IMR-90 (cell line): ENCODE results near the gene DBI. TPM values are rescaled to one million over a fixed set of nuclear protein-coding genes. Genes with fewer than 3 reads are reported as not detected.

Experiments used
- ATAC-seq: fragments of 200-7000 bp; cut with Tn5 transposase; 2 replicates; pipeline ENCODE4 v1.9.1; 2020; ENCODE audit warnings: low read depth, mild to moderate bottlenecking, moderate library complexity
- BruUV-seq: library from RNA; stranded (reverse); fragments of 400-500 nt; replicated peaks from 2 replicates; lab custom pipeline; 2021; lab: Mats Ljungman, UMichigan
- CTCF ChIA-PET: fragments of 300-600 bp; formaldehyde crosslinking; extraction: SDS; loops from one replicate; lab custom pipeline; 2021; ENCODE audit warnings: antibody characterized with exemption; lab: Yijun Ruan, JAX
- POLR2A ChIA-PET: fragments of 300-600 bp; sonication (Branson Sonifier 250); formaldehyde crosslinking; loops from one replicate; lab custom pipeline; 2022; ENCODE audit warnings: antibody characterized with exemption; ENCODE audit not compliant: unreplicated experiment; lab: Charles Lee
- DNase-seq: peaks from one replicate; pipeline ENCODE4 v3.0.0; 2013
- H2AFZ ChIP-seq: replicated peaks from 2 replicates; pipeline ENCODE3; 2013; ENCODE audit warnings: low read length, mild to moderate bottlenecking; ENCODE audit not compliant: poor library complexity
- H2AK5ac ChIP-seq: 2 replicates; pipeline ENCODE4 v1.6.1; 2013; ENCODE audit warnings: low read depth, low read length, inconsistent platforms
- H2AK9ac ChIP-seq: replicated peaks from 2 replicates; pipeline ENCODE3; 2013; ENCODE audit warnings: mild to moderate bottlenecking, low read depth, low read length, moderate library complexity; ENCODE audit not compliant: poor library complexity
- H2BK120ac ChIP-seq: 2 replicates; pipeline ENCODE4 v1.6.1; 2013; ENCODE audit warnings: low read depth, low read length, inconsistent platforms
- H2BK15ac ChIP-seq: 3 replicates; pipeline ENCODE4 v1.6.1; 2013; ENCODE audit warnings: low read depth, low read length, inconsistent platforms
- H2BK20ac ChIP-seq: 2 replicates; pipeline ENCODE4 v1.6.1; 2013; ENCODE audit warnings: low read depth, mild to moderate bottlenecking, inconsistent platforms, low read length, moderate library complexity
- H2BK5ac ChIP-seq: 2 replicates; pipeline ENCODE4 v1.6.1; 2013; ENCODE audit warnings: mild to moderate bottlenecking, low read depth, low read length, inconsistent platforms; ENCODE audit not compliant: poor library complexity, severe bottlenecking
- H3K14ac ChIP-seq: replicated peaks from 2 replicates; pipeline ENCODE4 v1.6.1; 2013; ENCODE audit warnings: low read depth, low read length, inconsistent platforms
- H3K18ac ChIP-seq: 2 replicates; pipeline ENCODE4 v1.6.1; 2013; ENCODE audit warnings: low read depth, low read length, control low read depth
- H3K23ac ChIP-seq: 2 replicates; pipeline ENCODE4 v1.6.1; 2013; ENCODE audit warnings: low read depth, low read length, inconsistent platforms
- H3K27ac ChIP-seq: 2 replicates; pipeline ENCODE4 v1.5.1; 2013; ENCODE audit warnings: mild to moderate bottlenecking, control low read depth, low read length; ENCODE audit not compliant: insufficient read depth
- H3K27me3 ChIP-seq: 2 replicates; pipeline ENCODE4 v1.6.1; 2013; ENCODE audit warnings: low read length; ENCODE audit not compliant: control insufficient read depth, insufficient read depth
- H3K36me3 ChIP-seq: 2 replicates; pipeline ENCODE4 v1.6.1; 2013; ENCODE audit warnings: low read length, mixed read lengths; ENCODE audit not compliant: control insufficient read depth, insufficient read depth
- H3K4ac ChIP-seq: 2 replicates; pipeline ENCODE4 v1.6.1; 2013; ENCODE audit warnings: low read depth, low read length, inconsistent platforms
- H3K4me1 ChIP-seq: 2 replicates; pipeline ENCODE4 v1.6.1; 2013; ENCODE audit warnings: low read length, mixed read lengths; ENCODE audit not compliant: control insufficient read depth, insufficient read depth
- H3K4me2 ChIP-seq: 2 replicates; pipeline ENCODE4 v1.6.1; 2013; ENCODE audit warnings: low read depth, mild to moderate bottlenecking, control low read depth, low read length, moderate library complexity
- H3K4me3 ChIP-seq: 2 replicates; pipeline ENCODE4 v1.5.1; 2013; ENCODE audit warnings: low read depth, mild to moderate bottlenecking, control low read depth, low read length, moderate library complexity; ENCODE audit not compliant: insufficient read depth
- H3K56ac ChIP-seq: 2 replicates; pipeline ENCODE4 v1.6.1; 2013; ENCODE audit warnings: low read length, inconsistent platforms; ENCODE audit not compliant: insufficient read depth; ENCODE audit errors: extremely low read depth
- H3K79me1 ChIP-seq, 2 experiments: 2 replicates each; pipeline ENCODE4 v1.6.1; 2013; ENCODE audit warnings: low read length in 2 of 2, inconsistent platforms in 1 of 2, low read depth in 1 of 2
- H3K9ac ChIP-seq: 2 replicates; pipeline ENCODE4 v1.6.1; 2013; ENCODE audit warnings: low read depth, low read length, control low read depth
- H3K9me1 ChIP-seq: 2 replicates; pipeline ENCODE4 v1.6.1; 2013; ENCODE audit warnings: low read length, inconsistent platforms; ENCODE audit not compliant: insufficient read depth
- H3K9me3 ChIP-seq: 2 replicates; pipeline ENCODE4 v1.6.1; 2013; ENCODE audit warnings: low read length; ENCODE audit not compliant: control insufficient read depth, insufficient read depth
- H4K20me1 ChIP-seq: 2 replicates; pipeline ENCODE4 v1.6.1; 2013; ENCODE audit warnings: low read length, inconsistent platforms; ENCODE audit not compliant: insufficient read depth
- H4K5ac ChIP-seq: 2 replicates; pipeline ENCODE4 v1.6.1; 2013; ENCODE audit warnings: mild to moderate bottlenecking, low read depth, low read length, control low read depth
- H4K8ac ChIP-seq, 2 experiments: 2 replicates each; pipeline ENCODE4 v1.6.1; 2013; ENCODE audit warnings: low read depth in 2 of 2, low read length in 2 of 2, control low read depth in 1 of 2, inconsistent platforms in 1 of 2
- H4K91ac ChIP-seq: 2 replicates; pipeline ENCODE4 v1.6.1; 2013; ENCODE audit warnings: low read depth, low read length, inconsistent platforms; ENCODE audit not compliant: insufficient read depth
- CEBPB ChIP-seq: IDR thresholded peaks from 2 replicates; pipeline ENCODE4 v1.6.1; 2012; ENCODE audit warnings: low read depth, low read length, improper control_type of control experiment
- RFX5 ChIP-seq: IDR thresholded peaks from 2 replicates; pipeline ENCODE4 v1.8.0; 2012; ENCODE audit warnings: low read depth, mild to moderate bottlenecking, low read length, moderate library complexity
- WGBS, 2 experiments: methylation state at CpG; one replicate each; pipeline versions ENCODE4 v1.1.5 to v1.1.7; 2013; ENCODE audit warnings: missing lambda C conversion rate in 2 of 2; ENCODE audit not compliant: insufficient read length in 1 of 2; ENCODE audit errors: extremely low coverage in 2 of 2; 5-methylcytosine and 5-hydroxymethylcytosine counted together
- dilution Hi-C: fragments of 300-500 bp; cut with HindIII; formaldehyde crosslinking; loops from one replicate; pipeline ENCODE4 v1.14.3; 2018; ENCODE audit warnings: low sequenced_read_pairs; ENCODE audit not compliant: unreplicated experiment
- in situ Hi-C: fragments of 300-500 bp; cut with MboI; formaldehyde crosslinking; loops from 3 replicates; pipeline ENCODE4 v1.14.3; 2019; ENCODE audit warnings: low sequenced_read_pairs, inconsistent platforms, mixed read lengths
- intact Hi-C: fragments of 100-400 bp; cut with micrococcal nuclease; formaldehyde crosslinking; loops from 2 replicates; pipeline ENCODE4 v1.10.0; 2022
- polyA plus RNA-seq, 3 experiments: library from polyadenylated mRNA; depleted of rRNA; stranded (reverse); fragments of >200 nt; gene quantifications; 2 replicates each; pipeline ENCODE4 v1.2.3, GENCODE V29; 2012; ENCODE audit warnings: low replicate concordance in 1 of 3
- total RNA-seq: library from RNA; depleted of rRNA; stranded (reverse); fragments of >200 nt; gene quantifications from 2 replicates; pipeline ENCODE4 v1.2.3, GENCODE V29; 2012

DBI gene
- total and polyA plus RNA-seq, 2 of the 4 experiments (the other 2 are of a cell fraction) = 42.5 to 278 TPM

- Histone ChIP-seq H3K56ac (no peak overlapping the region), H2BK120ac (no peak overlapping the region), H3K9ac (no peak overlapping the region), H3K4me1 (no peaks in the 10 kb centered on the region), H3K4me3 (no peak overlapping the region), H4K91ac (no peak overlapping the region), H4K8ac (no peak overlapping the region), H3K79me1 (no peaks in the 10 kb centered on the region), H2BK20ac (no peak overlapping the region), H3K4me2 (no peak overlapping the region), H3K36me3 (no peaks in the 10 kb centered on the region), H3K23ac (no peak overlapping the region), H3K4ac (no peak overlapping the region), H3K18ac (no peak overlapping the region), H2AK5ac (no peak overlapping the region), H3K9me1 (no peaks in the 10 kb centered on the region), H2AFZ (no peak overlapping the region), H2BK5ac (no peak overlapping the region), H3K27ac (no peak overlapping the region), H4K20me1 (no peaks in the 10 kb centered on the region), H4K5ac (no peak overlapping the region), H2AK9ac (no peak overlapping the region), H3K9me3 (no peaks in the 10 kb centered on the region), H3K14ac (no peak overlapping the region), H3K27me3 (no peaks in the 10 kb centered on the region; the same call in 1 of the 2 replicates), H2BK15ac (no peak overlapping the region)
- no TSS peak for BruUV-seq
- POLR2A ChIA-PET = no interaction called here
- dilution Hi-C loops = no loop called here
- ATAC-seq (no peak), DNase-seq (no peak)
- no peak for TF ChIP-seq CEBPB
- no peak for TF ChIP-seq RFX5
- in situ Hi-C loops = loop anchor here (5.0 kb wide), 1 partner anchor 52 kb away; no protein-coding TSS in a partner anchor
- CTCF ChIA-PET = interaction anchor here (1.0 kb wide), 1 partner anchor 61 kb away, joined by 3 read pairs; no protein-coding TSS in a partner anchor
- no CpG with 5 or more reads among the region's 1 CpG for WGBS, 2 experiments
- intact Hi-C loops = no loop called here
Observed at GRCh38 chr2:119415630-119416029, 48.9 kb downstream of the DBI start.
